RWPE1 (cell line): ENCODE measurements around the gene CBLB.

Source experiments
- CTCF ChIA-PET: fragments of 350-600 bp; sonication (Branson Sonifier 250); formaldehyde crosslinking; extraction: SDS; loops from one replicate; lab custom pipeline; 2021; lab: Yijun Ruan, JAX
- POLR2A ChIA-PET: fragments of 400-600 bp; formaldehyde crosslinking; extraction: SDS; loops from one replicate; lab custom pipeline; 2020; ENCODE audit warnings: antibody characterized with exemption; ENCODE audit not compliant: low non-redundant PET; lab: Yijun Ruan, JAX
- DNase-seq: peaks from one replicate; pipeline ENCODE4 v3.0.0; 2012; ENCODE audit warnings: low spot score
- H3K27ac ChIP-seq: fragments of 450-650 bp; 2 replicates; pipeline ENCODE4 v1.5.1; 2017
- CTCF ChIP-seq: fragments of 450-650 bp; conservative IDR thresholded peaks from 2 replicates; pipeline ENCODE4 v1.5.1; 2017; ENCODE audit warnings: low read depth, mild to moderate bottlenecking

CBLB gene

GRCh38 chr3:105746231-105746996 is 122.4 kb downstream of the CBLB start:
- POLR2A ChIA-PET: no interaction called here
- no peak for TF ChIP-seq CTCF
- DNase-seq: no peak
- CTCF ChIA-PET: interaction anchor here (0.7 kb wide), 1 partner anchor 203 kb away, joined by 3 read pairs; no protein-coding TSS in a partner anchor
- no peak overlapping the region for H3K27ac ChIP-seq

- CTCF ChIA-PET: no interaction called here
- TF ChIP-seq CTCF: no peak
- POLR2A ChIA-PET: no interaction called here
- no peak for DNase-seq
- no peak overlapping the region for H3K27ac ChIP-seq
These were observed 123.8 kb downstream of the CBLB start for GRCh38 chr3:105745046-105745445.

- ChIA-PET POLR2A (no interaction called here), CTCF (interaction anchor here (0.6 kb wide), 1 partner anchor 37 kb away, joined by 3 read pairs; no protein-coding TSS in a partner anchor)
- no peak for DNase-seq
- H3K27ac ChIP-seq: no peak overlapping the region
- TF ChIP-seq CTCF: no peak
These were observed 124.6 kb downstream of the CBLB start for GRCh38 chr3:105744202-105744601.

- ChIA-PET CTCF (no interaction called here), POLR2A (no interaction called here)
- H3K27ac ChIP-seq: no peak overlapping the region
- DNase-seq: no peak
- TF ChIP-seq CTCF: no peak
These were observed 135.5 kb downstream of the CBLB start for GRCh38 chr3:105733356-105733755.

GRCh38 chr3:105731686-105732085 is 137.1 kb downstream of the CBLB start:
- CTCF ChIA-PET: interaction anchor here (0.5 to 0.6 kb wide), 2 partner anchors 30 to 829 kb away, joined by 3 to 7 read pairs; no protein-coding TSS in a partner anchor

More at GRCh38 chr3:105731686-105732085, 137.1 kb downstream of the CBLB start:
- H3K27ac ChIP-seq: no peak overlapping the region
- DNase-seq: no peak
- POLR2A ChIA-PET: no interaction called here
- TF ChIP-seq CTCF: no peak
